Hepatocyte (in vitro differentiated cells): ENCODE measurements around the gene AGTPBP1. TPM values are rescaled to one million over a fixed set of nuclear protein-coding genes. Genes with fewer than 3 reads are reported as not detected.

Experiments used
- DNase-seq: peaks from one replicate; pipeline ENCODE4 v3.0.0-alpha.2; 2016; ENCODE audit warnings: low spot score
- H2AFZ ChIP-seq: fragments of 200-600 bp; sonication (generic); 2 replicates; pipeline ENCODE4 v1.6.0; 2016; ENCODE audit warnings: antibody characterized with exemption, mild to moderate bottlenecking
- H3K27ac ChIP-seq: fragments of 200-600 bp; sonication (generic); 2 replicates; pipeline ENCODE4 v1.5.1; 2016; ENCODE audit warnings: mild to moderate bottlenecking
- H3K27me3 ChIP-seq: fragments of 200-600 bp; sonication (generic); 2 replicates; pipeline ENCODE4 v1.6.1; 2016
- H3K36me3 ChIP-seq: fragments of 200-600 bp; sonication (generic); replicated peaks from 2 replicates; pipeline ENCODE4 v1.5.1; 2016; ENCODE audit warnings: low read depth; ENCODE audit not compliant: insufficient read depth
- H3K4me1 ChIP-seq: fragments of 200-600 bp; sonication (generic); 2 replicates; pipeline ENCODE4 v1.5.1; 2016; ENCODE audit warnings: mild to moderate bottlenecking, moderate library complexity; ENCODE audit not compliant: insufficient read depth
- H3K4me2 ChIP-seq: fragments of 200-600 bp; sonication (generic); 2 replicates; pipeline ENCODE4 v1.6.0; 2016
- H3K4me3 ChIP-seq: fragments of 200-600 bp; sonication (generic); 2 replicates; pipeline ENCODE4 v1.5.1; 2016; ENCODE audit warnings: mild to moderate bottlenecking
- H3K79me2 ChIP-seq: fragments of 200-600 bp; sonication (generic); 2 replicates; pipeline ENCODE4 v1.6.0; 2017; ENCODE audit warnings: mild to moderate bottlenecking
- H3K9me2 ChIP-seq: fragments of 200-600 bp; sonication (generic); replicated peaks from 2 replicates; pipeline ENCODE4 v1.6.0; 2017; ENCODE audit warnings: mild to moderate bottlenecking; ENCODE audit not compliant: insufficient read depth
- H3K9me3 ChIP-seq: fragments of 200-600 bp; sonication (generic); 2 replicates; pipeline ENCODE4 v1.5.1; 2016; ENCODE audit warnings: low read depth, mild to moderate bottlenecking
- H4K20me1 ChIP-seq: fragments of 200-600 bp; sonication (generic); 2 replicates; pipeline ENCODE4 v1.6.0; 2016; ENCODE audit warnings: mild to moderate bottlenecking; ENCODE audit not compliant: insufficient read depth, poor library complexity, severe bottlenecking
- CTCF ChIP-seq: fragments of 200-600 bp; sonication (generic); IDR thresholded peaks from 2 replicates; pipeline ENCODE4 v1.5.1; 2016; ENCODE audit warnings: antibody characterized with exemption, mild to moderate bottlenecking; ENCODE audit not compliant: poor library complexity
- EZH2 ChIP-seq: fragments of 200-600 bp; sonication (generic); IDR thresholded peaks from 2 replicates; pipeline ENCODE4 v1.6.1; 2016; ENCODE audit warnings: antibody characterized with exemption, mild to moderate bottlenecking, borderline replicate concordance
- EZH2phosphoT487 ChIP-seq: fragments of 200-600 bp; sonication (generic); IDR thresholded peaks from one replicate; pipeline ENCODE4 v1.6.1; 2018; ENCODE audit warnings: antibody characterized with exemption, mild to moderate bottlenecking, low read depth, moderate library complexity; ENCODE audit not compliant: unreplicated experiment, severe bottlenecking
- WGBS: methylation state at CpG from one replicate; pipeline ENCODE4 v1.1.6; 2016; ENCODE audit warnings: low lambda C conversion rate; ENCODE audit errors: missing lambda C conversion rate; 5-methylcytosine and 5-hydroxymethylcytosine counted together
- polyA plus RNA-seq: library from polyadenylated mRNA; unstranded; fragments of >200 nt; fragmentation: Nextera tagmentation; extraction: Ambion mirVana; gene quantifications from 2 replicates; pipeline ENCODE4 v1.2.1, GENCODE V29; 2016
- total RNA-seq: library from RNA; depleted of rRNA; stranded (reverse); fragments of >200 nt; gene quantifications from 2 replicates; pipeline ENCODE4 v1.2.3, GENCODE V29; 2014

AGTPBP1 gene
- total and polyA plus RNA-seq, 2 experiments from 2014 or later, result 7.6 to 16.8 TPM

DNA sequence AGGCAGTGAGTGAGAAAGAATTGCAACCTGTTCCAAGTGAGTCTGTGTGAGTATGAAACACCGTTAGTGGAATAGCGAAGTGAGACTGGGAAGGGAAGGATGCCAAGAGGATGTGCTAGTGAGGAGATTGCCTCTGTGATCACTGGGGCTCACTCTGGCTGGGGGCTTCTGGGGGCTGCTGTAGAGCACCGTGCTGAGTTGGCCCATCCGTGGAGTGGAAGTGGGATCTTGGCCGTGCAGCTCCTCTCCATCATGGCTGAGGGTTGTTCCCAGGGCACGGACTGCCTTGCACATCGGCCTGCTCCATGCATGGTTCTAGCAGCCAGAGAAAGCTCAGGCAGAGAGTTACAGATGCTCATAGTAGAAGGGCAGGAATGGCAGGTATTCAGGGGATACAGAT, 236.1 kb downstream of the AGTPBP1 start:
- H2AFZ ChIP-seq, result no peak overlapping the region
- no peak overlapping the region for H3K4me2 ChIP-seq
- TF ChIP-seq EZH2, result no peak
- no peak for TF ChIP-seq EZH2phosphoT487
- no peak for TF ChIP-seq CTCF
- no peak overlapping the region for H3K27ac ChIP-seq
- H3K79me2 ChIP-seq, result no peaks in the 10 kb centered on the region
- no peak for DNase-seq
- WGBS, result 93% methylated on average over 7 of the region's 7 CpGs
- no peaks in the 10 kb centered on the region for H3K4me1 ChIP-seq
- no peaks in the 10 kb centered on the region for H3K9me2 ChIP-seq
- no peaks in the 10 kb centered on the region for H4K20me1 ChIP-seq
- no peak overlapping the region for H3K4me3 ChIP-seq
- no peaks in the 10 kb centered on the region for H3K36me3 ChIP-seq
- no peaks in the 10 kb centered on the region for H3K27me3 ChIP-seq
- no peaks in the 10 kb centered on the region for H3K9me3 ChIP-seq

DNA sequence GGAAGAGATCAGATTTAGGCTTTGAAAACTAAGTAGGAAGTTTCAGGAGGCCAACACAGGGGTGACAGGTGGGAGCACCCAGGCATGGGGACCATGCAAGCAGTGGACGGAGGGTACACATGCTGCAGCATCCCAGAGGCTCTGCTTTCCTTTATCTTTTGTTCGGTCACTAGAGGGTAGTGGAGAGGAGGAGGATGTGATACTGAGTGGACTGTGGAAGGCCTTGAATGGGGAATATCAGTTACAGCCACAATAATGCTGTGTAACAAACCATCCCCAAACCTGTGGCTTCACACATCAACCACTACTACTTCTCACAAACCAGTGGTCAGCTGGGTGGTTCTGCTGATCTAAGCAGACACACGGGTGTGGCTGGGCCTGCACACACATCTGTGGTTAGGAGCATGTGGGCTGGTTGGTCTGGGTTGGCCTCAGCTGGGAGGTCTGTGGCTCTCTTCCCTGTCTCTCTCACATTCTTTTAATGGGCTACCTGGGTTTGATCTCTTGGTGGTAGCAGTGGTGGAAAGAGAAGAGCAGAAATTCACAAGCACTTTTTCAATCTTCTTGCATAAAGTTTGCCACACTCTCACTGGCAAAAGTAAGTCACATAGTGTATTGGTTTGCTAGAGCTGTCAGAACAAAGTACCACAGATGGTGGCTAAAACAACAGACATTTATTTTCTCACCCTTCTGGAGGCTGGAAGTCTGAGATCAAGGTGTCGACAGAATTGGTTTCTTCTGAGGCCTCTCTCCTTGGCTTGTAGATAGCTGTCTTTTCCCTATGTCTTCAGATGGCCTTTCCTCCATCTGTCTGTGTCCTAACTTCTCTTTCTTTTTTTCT, 238.7 kb downstream of the AGTPBP1 start:
- no peak for TF ChIP-seq EZH2phosphoT487
- no peak for TF ChIP-seq CTCF
- no peak for TF ChIP-seq EZH2
- Histone ChIP-seq H3K79me2 (no peaks in the 10 kb centered on the region), H3K9me3 (no peaks in the 10 kb centered on the region), H3K4me1 (no peaks in the 10 kb centered on the region), H3K4me2 (no peak overlapping the region), H3K9me2 (no peaks in the 10 kb centered on the region), H3K4me3 (no peak overlapping the region), H3K27me3 (no peaks in the 10 kb centered on the region), H3K27ac (no peak overlapping the region), H3K36me3 (no peaks in the 10 kb centered on the region), H2AFZ (no peak overlapping the region), H4K20me1 (no peaks in the 10 kb centered on the region)
- WGBS, result 99% methylated on average over 4 of the region's 4 CpGs
- DNase-seq, result no peak

DNA sequence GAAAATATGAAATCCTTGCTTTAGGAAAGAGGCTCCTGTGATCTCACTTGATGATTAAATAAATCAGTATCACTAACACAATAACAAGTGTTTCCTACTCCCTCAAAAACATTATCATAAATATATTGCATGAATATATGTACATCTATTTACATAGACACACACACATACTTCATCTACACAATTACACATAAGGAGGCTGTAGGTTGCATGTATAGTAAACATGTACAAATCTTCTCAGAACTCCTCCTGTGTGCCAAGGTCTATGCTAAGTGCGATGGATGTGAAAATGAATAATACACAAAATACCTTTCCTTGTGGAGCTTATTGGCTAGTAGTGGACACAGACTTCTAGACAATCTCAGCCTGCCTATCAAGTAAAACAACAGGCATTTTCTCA, 239.9 kb downstream of the AGTPBP1 start:
- 97% methylated on average over 1 of the region's 1 CpG for WGBS
- Histone ChIP-seq H3K27me3 (no peaks in the 10 kb centered on the region), H3K9me2 (no peaks in the 10 kb centered on the region), H3K36me3 (no peaks in the 10 kb centered on the region), H2AFZ (no peak overlapping the region), H3K79me2 (no peaks in the 10 kb centered on the region), H3K4me3 (no peak overlapping the region), H4K20me1 (no peaks in the 10 kb centered on the region), H3K9me3 (no peaks in the 10 kb centered on the region), H3K27ac (no peak overlapping the region), H3K4me1 (no peaks in the 10 kb centered on the region), H3K4me2 (no peak overlapping the region)
- no peak for TF ChIP-seq EZH2phosphoT487
- no peak for TF ChIP-seq CTCF
- no peak for TF ChIP-seq EZH2
- no peak for DNase-seq
